ENCODE measurements around the gene PCK1.

Gene PCK1

GRCh38 chr20:57614490-57615444, 53.9 kb downstream of the PCK1 start:
- TF ChIP-seq CTCF (IDR thresholded peaks at IDR 0.05): no peak
- no peak for TF ChIP-seq ZFX (IDR thresholded peaks at IDR 0.05; ENCODE audit: borderline replicate concordance)
- no peak overlapping the region for H3K27ac ChIP-seq

GRCh38 chr20:57615445-57615811, 54.5 kb downstream of the PCK1 start:
- no peak for TF ChIP-seq ZFX (IDR thresholded peaks at IDR 0.05; ENCODE audit: borderline replicate concordance)
- no peak for TF ChIP-seq CTCF (IDR thresholded peaks at IDR 0.05)
- H3K27ac ChIP-seq: no peak overlapping the region

GRCh38 chr20:57616143-57616951, 55.4 kb downstream of the PCK1 start:
- TF ChIP-seq ZFX (IDR thresholded peaks at IDR 0.05; ENCODE audit: borderline replicate concordance) (no peak), CTCF (IDR thresholded peaks at IDR 0.05) (no peak)
- H3K27ac ChIP-seq: no peak overlapping the region

GRCh38 chr20:57617079-57617795, 56.3 kb downstream of the PCK1 start:
- no peak overlapping the region for H3K27ac ChIP-seq
- TF ChIP-seq CTCF (IDR thresholded peaks at IDR 0.05) (no peak), ZFX (IDR thresholded peaks at IDR 0.05; ENCODE audit: borderline replicate concordance) (no peak)
